Stimulated activated CD4-positive, alpha-beta T cell treated with anti-CD3 and anti-CD28 coated beads, Interleukin-1b, Interleukin-23, amount 100 ng/mL, for 4 hours (primary cell): ENCODE measurements around the gene PRR15L.
"Not testable (repeated sequence)": the region's sequence is repeated elsewhere in the genome, so short reads cannot be mapped to it uniquely, and the experiment has no call there.

Source experiments
- DNase-seq, 2 donors: peaks; one replicate each; pipeline ENCODE4 v3.0.0-alpha.2; 2020; ENCODE audit warnings: low read depth in 2 of 2

The PRR15L gene, protein sequence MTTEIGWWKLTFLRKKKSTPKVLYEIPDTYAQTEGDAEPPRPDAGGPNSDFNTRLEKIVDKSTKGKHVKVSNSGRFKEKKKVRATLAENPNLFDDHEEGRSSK

DNA sequence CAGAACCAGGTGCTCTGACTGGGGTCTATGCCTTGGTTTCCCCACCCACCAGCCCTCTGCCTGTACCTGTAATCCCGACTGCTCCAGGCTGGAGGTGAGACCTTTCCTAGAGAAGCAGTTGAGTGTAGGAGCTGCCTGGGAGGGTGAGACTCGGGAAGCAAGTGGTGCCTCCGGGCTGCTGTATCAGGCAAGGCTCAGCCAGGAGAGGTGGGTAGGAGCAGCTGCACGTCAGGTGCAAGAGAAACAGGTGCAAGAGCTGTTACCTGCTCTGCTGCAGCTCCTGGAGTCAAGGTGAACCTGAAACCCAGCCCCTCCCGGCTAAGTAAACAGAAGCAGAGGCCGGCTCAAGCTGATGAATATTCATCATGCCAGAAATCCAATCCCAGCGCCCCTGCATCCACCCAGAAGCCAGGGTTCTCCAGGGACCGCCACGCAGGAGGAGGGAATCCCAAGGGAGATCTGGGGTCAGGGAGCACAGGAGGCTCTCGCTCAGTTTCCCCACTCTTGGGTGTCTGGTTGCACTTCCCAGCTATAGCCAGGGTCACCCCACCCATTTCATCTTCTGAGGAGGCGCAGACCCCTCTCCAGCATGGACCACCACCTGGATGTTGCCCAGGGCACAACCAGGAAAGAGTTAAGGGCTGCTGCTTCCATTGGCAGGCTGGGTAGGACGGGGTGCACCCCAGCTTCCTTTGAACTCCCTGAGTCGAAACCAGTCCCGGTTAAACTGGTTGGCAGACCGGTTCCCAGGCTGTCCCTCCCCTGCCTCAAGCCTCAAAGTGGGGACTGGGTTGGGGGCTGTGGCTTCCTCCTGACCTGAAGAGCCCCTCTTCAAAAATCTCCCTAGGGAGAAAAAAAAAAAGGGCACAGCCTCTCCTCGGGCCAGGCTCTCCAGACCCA is at the start of gene PRR15L:
TSS of gene PRR15L (minus strand) at position 293 of the 900 bp plus-strand sequence. CDS start 4,649 bp downstream, outside the sequence.
- no peak for DNase-seq

DNA sequence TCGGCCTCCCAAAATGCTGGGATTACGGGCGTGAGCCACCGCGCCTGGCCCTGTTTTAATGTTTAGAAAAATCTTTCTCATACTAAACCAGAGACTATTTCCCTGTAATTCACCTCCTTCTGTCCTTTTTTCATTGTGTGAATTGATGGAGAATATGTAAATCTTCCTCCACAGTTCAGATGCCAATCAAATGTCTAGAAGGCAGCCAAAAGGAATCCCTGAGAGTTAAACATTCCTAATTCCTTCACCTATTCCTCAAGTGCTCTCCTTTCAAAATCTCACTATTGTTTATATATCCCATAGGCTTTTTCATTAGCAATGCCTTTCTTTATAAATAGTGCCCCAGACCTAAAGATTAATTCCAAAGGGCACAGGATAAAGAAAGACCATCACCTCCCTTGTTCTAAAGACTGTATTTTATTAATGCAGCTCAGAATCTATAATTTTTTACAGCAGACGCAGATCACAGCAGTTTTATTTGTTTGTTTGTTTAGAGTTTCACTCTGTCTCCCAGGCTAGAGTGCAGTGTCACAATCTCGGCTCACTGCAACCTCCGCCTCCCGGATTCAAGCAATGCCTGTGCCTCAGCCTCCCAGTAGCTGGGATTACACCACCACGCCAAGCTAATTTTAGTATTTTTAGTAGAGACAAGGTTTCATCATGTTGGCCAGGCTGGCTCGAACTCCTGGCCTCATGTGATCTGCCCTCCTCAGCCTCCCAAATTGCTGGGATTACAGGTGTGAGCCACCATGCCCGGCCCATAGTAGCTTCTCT is 49.4 kb upstream of the PRR15L start:
- DNase-seq = no peak

DNA sequence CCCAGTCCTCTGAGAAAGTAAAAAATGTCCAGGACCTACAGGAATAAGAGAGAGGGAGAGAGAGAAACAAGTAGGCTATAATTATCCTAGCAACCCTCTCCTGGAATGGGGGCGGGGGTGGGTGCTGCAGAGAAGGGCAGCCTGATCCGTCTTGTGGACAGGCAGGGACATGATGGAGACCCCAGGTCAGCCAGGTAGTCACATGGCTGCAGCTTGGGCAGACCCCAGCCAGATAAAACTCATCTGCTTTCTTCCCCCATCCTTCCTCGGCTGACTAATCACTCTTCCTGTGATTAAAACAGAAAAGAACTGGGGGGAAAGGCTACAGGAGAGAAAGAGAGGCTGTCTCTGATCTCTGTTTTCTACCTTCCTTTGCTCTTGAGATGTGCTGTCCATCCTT is 47.3 kb upstream of the PRR15L start:
- DNase-seq = no peak

DNA sequence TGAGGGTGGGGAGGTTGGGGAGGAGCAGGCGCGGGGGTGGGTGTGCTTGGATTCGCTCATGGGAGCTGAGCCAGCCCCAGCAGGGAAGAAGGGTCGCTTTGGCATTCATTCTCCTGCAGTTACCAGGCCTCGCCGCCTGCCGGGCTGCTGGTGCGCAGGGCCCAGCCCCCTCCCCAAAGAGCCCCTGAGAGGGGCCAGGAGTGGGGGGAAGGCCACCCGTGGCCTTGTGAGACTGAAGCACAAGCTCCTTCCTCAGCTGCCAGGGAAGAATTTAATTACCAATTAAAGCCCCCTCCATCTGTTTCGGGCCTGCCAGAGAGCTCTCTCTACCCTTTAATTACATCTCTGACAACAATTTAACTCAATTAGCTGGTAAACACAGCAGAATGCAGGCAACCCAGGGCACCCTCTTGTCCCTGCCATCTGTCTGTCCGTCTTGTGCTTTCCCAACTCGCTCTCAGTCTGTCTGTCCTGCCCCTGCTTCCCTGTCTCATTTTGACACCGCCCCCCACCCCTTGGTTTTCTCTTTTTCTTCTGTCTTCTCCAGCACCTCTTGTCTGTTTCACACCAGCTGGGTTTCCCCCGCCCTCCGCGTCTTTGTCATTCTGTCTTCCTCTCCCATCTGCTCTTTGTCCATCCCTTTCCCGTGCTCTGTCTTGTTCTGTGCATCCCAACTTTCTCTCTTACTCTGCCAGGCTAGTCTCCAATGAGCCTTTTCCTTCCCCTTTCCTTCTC is 45.9 kb upstream of the PRR15L start:
- DNase-seq = no peak

DNA sequence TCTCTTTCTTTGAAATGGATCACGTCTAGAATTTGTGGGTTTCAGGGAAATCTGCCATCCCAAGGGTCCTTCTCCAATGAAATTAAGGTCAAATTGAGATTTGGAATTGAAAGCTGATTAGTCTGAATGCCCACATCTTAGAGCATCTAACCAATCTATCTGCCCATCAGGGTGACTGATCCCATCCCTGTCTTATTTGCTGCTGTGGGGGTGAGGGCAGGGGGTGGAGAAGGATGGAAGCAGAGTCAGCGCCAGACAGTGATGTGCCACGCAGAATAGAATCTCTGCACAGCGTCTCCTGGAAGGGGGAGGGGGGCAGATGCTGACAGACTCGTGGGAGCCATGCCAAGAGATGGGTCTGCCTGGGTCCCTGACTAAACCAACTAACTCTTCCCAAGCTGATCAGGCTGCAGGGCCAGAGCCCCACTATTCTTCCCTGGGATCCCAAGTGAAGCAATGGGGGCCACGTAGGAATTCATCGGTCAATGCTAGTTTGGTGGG is 45.3 kb upstream of the PRR15L start:
- DNase-seq = no peak

DNA sequence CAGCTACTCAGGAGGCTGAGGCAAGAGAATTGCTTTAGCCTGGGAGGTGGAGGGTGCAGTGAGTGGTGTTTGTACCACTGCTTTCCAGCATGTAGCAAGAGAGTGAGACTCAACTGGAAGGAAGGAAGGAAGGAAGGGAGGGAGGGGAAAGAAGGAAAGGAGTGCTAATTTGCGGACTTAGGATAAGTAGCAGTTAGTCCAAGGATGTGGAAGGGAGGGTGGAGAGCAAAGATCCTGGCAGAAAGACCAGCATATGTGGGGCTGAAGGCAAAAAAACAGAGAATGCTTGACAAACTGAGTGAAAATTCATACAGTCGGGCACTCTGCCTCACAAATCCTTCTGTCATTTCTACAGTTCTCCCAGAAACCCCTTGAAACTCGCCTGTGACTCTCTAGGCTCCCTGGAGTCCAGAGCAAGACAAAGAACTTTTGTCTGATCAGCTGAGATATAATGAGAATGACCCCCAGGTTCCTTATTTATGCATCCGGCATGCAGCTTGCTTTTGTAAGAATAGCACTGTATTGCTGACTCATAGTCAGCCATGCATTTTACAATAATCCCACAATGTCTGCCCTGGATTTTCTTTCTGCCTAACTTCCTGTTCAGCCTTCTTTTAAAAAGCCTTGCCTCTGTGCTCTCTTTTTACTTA is 44.7 kb upstream of the PRR15L start:
- DNase-seq = no peak

DNA sequence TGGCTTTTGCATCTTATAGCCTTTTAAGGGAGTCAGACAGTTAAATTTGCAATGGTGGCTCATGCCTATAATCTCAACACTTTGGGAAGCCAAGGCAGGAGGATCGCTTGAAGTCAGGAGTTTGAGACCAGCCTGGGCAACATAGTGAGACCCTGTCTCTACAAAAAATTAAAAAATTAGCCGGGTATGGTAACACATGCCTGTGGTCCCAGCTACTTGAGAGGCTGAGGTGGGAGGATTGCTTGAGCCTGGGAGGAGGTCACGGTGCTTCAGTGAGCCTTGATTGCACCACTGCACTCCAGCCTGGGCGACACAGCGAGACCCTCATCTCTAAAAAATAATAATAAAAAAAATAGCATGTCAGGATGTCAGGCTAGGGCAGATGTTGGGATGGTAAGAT is 44.0 kb upstream of the PRR15L start:
- not testable (repeated sequence) for DNase-seq

DNA sequence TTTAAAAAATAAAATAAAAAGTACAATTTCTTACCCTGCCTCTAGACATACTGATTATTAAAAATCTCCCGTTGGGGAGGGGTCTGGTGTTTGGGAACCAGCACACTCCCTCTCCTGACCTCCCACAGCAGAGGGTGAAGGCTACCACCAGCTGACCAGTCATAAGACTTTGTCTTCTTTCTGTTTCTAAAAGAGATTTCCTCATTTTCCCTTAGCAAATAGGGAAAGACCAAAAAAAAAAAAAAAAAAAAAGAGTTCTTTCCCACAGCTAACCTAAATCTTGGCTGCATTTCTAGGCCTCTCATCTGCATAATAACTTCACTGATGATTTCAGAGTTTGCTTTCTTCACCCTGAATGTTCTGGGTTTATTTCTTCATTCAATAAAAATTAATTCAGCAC is 43.5 kb upstream of the PRR15L start:
- DNase-seq = no peak

DNA sequence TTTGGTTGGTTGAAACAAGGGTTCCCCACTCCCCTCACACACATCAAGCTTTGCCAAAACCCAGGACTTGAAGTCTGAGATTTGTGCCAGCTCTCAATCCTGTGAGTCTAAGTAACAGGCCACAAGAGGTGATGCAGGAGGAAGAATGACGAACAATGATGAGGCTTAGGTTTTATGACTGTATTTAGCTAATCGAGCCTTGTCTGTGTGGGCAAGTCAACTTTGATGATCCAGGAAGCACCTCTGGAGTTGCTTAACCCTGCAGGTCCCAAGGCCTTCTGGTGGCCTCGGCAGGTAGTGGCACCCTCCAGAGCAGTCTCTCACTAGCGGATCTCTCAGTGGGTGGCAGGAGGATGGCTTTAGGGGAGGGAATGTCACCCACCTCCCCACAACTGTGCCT is 41.9 kb upstream of the PRR15L start:
- no peak for DNase-seq

DNA sequence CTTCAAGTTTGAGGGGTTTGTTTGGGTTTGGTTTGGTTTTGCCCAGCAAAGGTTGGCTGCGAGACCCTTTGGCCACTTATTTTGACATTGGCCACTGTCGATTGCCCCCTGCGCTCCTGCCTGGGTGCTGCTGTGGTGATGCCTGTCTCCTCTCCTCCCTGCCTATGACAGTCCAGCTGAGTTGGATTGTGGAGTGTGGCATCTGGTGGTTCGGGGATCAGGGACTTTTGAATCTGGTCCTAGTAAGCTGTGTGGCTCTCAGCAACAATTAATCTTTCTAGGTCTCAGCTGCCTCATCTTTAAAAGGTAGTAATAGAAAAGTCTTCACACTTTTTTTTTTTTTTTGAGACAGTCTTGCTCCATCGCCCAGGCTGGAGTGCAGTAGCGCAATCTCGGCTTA is 40.4 kb upstream of the PRR15L start:
- DNase-seq = no peak

DNA sequence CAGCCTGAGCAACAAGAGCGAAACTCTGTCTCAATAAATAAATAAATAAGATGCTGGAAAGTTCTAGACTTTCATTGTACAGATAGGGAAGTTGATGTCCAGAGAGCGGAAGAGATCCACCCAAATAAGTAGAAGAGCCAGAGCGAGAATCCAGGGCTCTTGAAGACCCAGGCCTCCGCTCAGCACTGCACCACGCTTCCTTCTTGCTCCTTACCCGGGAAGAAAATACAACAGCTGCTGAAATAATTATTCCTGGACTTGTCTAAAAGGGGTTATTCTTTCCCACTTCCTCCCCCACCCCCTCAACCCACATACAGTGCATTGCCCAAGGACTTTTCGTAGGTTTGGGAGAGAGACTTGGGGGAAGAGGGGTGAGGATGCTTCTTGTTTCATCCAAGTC is 39.9 kb upstream of the PRR15L start:
- DNase-seq = no peak

DNA sequence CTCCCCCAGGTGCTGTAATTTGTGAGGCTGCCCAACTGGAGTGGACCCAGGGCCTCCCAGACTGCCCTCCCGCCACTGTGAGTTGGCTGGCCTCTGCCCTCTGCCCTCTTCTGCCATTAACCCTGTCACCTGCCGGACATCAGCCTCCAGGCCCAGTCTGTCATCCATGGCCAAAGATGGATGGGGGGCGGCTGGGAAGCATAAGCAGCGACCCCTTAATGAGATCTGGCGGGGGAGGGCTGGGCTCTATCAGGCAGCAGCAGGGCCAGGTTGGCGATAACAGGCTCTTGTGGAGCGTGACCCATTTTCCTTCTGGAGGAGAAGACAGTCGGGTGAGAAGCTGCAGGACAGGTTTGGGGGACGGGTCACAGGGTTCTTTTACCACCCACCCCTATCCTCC is 38.5 kb upstream of the PRR15L start:
- DNase-seq = no peak

DNA sequence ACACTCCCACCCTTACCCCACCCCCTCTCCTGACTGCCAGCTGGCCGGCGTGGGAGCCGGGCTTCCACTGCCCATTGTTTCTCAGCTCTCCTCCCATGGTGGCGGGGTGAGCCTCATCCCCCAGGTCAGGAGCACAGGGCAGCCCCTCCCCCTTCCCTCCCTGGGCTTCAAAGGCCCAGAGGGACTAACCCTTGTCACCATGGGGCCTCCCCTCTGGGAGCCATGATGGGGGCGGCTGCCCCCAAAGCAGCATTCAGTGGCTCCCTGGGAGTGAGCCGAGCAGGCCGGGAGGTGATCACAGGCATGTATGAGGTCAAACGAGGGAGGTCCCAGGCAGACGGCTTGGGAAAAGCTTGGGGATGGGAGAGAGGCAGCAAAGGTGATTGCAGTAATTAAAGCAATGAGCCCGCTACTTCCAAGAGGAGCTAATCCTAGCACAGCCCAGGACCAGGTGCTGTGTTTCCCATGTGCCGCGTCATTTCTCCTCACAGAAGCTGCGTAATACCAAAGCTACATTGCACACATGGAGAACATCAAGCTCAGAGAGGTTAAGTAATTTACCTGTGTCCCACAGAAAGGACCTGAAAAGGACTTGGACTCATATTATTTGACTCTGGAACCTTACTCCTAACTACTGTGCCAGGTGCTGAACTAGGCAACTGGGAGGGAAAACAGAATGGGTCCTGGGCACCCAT is 37.7 kb upstream of the PRR15L start:
- DNase-seq = no peak

DNA sequence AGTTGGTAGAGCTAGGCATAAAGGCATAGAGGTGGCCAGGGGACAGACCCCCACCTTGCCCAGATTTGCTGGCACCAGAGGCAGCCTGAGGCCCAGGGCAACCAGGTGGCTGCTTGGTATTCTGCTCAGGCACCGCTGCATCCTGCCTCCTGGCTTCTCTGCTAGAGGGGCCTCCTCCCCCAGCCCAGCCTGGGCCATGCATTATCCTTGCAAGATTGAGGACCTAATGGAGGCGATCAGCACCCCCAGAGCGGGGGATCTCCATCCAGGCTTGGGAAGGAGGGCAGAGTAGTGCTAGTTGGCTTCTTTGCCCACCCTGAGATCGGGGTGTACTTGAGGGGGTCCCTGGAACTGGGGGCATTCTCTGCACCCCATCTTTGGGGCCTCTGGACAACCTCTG is 37.0 kb upstream of the PRR15L start:
- DNase-seq = no peak

DNA sequence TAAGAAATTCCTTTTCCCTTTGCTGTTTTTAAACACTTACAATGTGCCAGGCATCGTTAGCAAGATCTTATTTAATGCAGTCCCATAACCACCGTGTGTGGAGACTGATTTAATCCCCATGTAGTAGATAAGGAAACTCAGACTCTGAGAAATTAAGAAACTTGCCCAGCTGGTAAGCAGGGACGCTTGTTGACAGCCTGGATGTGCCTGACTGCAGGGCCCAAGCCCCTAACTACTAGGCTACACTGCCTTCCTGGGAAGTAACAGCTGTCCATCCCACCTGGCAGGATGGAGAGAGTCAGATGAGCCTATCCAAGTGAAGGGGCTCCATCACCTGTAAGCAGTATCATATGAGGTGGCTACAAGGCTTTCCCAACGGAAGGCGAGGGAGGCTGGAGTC is 36.3 kb upstream of the PRR15L start:
- DNase-seq = no peak

DNA sequence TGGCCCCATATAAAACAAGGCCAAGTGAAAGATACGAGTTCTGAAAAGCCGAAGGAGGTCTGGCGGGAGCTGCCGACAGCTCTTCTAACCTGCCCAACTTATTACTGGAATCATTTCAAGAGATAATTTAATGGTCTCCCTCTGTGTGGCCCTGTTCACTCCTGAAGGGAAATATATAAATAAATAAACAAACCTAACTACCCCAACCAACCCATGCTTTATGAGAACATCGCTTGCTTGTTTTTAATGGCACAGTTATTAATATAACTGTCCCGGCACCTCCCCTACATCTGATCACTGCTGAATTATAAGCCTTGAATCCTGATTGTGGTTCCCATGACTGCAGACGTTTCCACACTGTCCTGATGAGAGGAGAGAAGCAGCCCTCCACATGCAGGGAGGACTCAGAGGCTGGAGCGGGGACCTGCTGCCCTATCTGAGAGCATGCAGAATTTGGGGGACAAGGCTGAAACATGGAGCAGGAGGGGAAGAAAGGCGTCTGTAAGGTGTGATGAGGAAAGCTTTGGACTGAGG is 35.4 kb upstream of the PRR15L start:
- DNase-seq = no peak

DNA sequence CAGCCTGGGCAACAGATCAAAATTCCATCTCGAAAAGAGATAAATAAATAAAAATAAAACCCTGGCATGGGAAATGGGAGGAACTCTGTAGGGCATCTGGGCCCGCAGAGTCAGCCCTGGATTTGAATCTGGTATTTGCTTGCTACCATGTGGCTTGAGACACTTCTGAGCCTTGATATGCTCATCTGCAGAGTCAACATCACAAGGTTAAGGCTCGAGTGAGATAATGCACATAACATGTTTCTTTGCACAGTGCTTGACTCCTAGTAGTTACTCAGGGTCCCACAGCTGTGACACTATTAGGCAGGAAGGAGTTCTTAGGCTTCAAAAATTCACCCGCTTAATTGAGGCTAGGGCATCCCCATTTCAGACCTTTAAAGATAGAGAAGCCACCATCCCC is 34.5 kb upstream of the PRR15L start:
- no peak for DNase-seq

DNA sequence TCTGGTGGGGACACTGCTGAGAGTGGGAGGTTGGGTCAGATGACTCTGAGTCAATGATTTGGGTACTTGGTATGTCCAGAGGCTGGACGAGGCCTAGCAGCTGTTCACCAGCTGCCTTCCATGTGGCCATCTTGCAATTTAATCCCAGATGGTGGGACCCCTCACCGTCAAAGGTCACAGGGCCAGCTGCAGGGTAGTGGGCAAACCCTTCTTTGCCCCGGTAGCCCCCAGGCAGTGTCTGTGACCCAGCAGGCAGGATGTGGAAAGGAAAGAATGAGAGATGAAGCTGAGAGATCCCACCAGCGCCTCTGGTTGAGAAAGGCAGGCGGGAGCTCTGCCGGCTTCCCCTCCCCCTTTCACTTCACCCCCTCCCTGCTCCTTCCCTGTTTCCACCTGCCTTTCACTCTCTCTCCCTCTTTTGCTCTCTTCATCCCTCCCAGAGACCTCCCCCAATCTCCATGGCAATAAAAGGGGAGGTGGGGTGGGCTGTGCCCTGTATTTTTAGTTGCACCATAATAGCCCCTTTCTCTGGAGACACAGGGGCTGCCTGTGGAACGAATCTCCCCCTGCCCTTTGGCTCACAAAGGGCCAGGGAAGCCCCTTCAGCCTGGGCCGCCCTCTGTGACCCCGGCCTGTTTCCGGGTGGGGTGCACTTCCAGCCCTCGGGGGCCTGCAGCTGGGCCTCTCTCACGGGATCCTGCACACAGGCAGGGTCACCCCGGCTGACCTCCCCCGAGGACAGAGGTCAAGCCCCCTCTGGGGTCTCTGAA is 33.5 kb upstream of the PRR15L start:
- DNase-seq = no peak

DNA sequence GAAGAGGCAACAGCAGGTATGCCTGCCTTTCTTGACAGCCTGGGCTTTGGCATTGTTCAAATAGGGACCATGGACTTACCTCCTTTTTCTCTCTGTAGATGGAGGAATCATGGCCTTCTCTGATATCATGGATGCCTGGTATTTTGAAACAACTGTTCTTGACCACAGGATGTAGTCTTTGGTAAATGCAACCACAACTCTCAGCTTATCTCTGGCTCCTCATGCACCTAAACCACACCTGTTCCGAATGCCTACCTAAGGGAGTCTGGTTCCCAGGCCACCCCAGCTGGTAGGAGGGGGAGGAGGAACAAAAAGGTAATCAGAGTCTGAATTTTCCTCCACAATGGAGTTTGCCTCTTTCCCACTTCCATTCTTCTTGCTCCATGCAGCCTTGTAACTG is 32.0 kb upstream of the PRR15L start:
- no peak for DNase-seq

DNA sequence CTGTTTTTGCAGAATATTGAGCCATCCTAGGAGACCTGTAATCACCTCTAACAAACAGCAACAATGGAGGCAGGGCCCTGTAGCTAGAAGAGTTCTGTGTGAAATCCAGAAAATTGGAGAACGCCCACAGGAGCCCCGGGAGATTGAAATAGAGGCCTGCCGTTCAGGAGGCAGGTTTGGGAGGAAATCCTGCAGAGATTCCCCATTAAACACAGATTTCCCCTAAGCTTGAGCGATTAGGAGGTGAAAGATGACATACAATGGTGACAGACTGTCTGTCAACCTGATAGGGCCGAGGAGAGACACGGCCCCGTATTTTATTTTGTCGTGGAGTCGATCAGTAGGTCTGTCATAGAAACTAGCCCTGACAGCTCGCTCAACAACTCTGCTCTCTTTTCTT is 31.5 kb upstream of the PRR15L start:
- DNase-seq = no peak
